ENCODE results near the gene SCARB1. TPM values are rescaled to one million over a fixed set of nuclear protein-coding genes. Genes with fewer than 3 reads are reported as not detected.

Gene SCARB1
- total and polyA plus RNA-seq, 9 donors: 20.8 to 1,262 (median 81.7) TPM

- intact Hi-C loops (cut with DNase I): loop anchor here (2.0 to 10.0 kb wide), 6 partner anchors 198 to 733 kb away; partner anchors contain the start of gene NCOR2 (in 2 of the 4)
- no peak overlapping the region for H3K4me3 ChIP-seq
- TF ChIP-seq EP300 (IDR thresholded peaks at IDR 0.05) (no peak), POLR2A (IDR thresholded peaks at IDR 0.05) (no peak)
- TF ChIP-seq, protein P1, sequence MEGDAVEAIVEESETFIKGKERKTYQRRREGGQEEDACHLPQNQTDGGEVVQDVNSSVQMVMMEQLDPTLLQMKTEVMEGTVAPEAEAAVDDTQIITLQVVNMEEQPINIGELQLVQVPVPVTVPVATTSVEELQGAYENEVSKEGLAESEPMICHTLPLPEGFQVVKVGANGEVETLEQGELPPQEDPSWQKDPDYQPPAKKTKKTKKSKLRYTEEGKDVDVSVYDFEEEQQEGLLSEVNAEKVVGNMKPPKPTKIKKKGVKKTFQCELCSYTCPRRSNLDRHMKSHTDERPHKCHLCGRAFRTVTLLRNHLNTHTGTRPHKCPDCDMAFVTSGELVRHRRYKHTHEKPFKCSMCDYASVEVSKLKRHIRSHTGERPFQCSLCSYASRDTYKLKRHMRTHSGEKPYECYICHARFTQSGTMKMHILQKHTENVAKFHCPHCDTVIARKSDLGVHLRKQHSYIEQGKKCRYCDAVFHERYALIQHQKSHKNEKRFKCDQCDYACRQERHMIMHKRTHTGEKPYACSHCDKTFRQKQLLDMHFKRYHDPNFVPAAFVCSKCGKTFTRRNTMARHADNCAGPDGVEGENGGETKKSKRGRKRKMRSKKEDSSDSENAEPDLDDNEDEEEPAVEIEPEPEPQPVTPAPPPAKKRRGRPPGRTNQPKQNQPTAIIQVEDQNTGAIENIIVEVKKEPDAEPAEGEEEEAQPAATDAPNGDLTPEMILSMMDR (IDR thresholded peaks at IDR 0.05): no peak
- peak in 1 of 5 donors; percentile 50 for DNase-seq
- H3K27ac ChIP-seq: peak overlapping the region in 1 of 2 donors; percentile 58
- H3K4me1 ChIP-seq (ENCODE audit: insufficient read depth): peaks cover 12% of the 10 kb centered on the region
- WGBS, 3 donors: 7 to 14% (median 9%) methylated on average over 2 of the region's 2 CpGs
- H3K27me3 ChIP-seq: no peaks in the 10 kb centered on the region
- H3K9me3 ChIP-seq: no peaks in the 10 kb centered on the region
- no peaks in the 10 kb centered on the region for H3K36me3 ChIP-seq
These were observed 98.6 kb downstream of the SCARB1 start for GRCh38 chr12:124764870-124765580.

DNA sequence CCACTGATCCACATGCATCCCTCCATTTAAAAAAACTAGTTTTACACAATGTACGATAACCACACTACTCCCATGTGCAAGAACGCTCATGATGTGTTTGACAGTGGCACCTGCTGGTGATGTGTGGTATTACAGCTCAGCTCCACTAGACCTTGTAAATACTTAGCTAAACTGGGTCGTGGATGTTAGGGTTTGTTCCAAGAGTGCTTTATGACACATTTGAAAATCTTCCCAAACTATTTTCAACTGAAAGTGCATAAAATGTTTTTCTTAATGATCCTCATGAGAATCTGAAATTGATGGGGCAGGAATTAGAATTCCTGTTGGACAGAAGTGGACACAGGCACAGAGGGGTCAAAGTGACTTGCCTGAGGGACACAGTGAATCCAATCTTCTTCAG is 99.2 kb downstream of the SCARB1 start:
- peaks cover 12% of the 10 kb centered on the region for H3K4me1 ChIP-seq (ENCODE audit: insufficient read depth)
- H3K36me3 ChIP-seq: no peaks in the 10 kb centered on the region
- DNase-seq: peak in 2 of 5 donors; percentile 38 to 52
- peak overlapping the region in 1 of 2 donors; percentile 58 for H3K27ac ChIP-seq
- no peaks in the 10 kb centered on the region for H3K9me3 ChIP-seq
- intact Hi-C loops (cut with DNase I): loop anchor here in 3 of 4 donors (2.0 to 10.0 kb wide), 4 partner anchors 198 to 410 kb away; partner anchors contain the start of gene NCOR2 (in 2 of the 3)
- no peak for TF ChIP-seq EP300 (IDR thresholded peaks at IDR 0.05)
- TF ChIP-seq, protein P1 (IDR thresholded peaks at IDR 0.05): peak; percentile 23 to 67 (median 44)
- H3K4me3 ChIP-seq: no peak overlapping the region
- no peaks in the 10 kb centered on the region for H3K27me3 ChIP-seq
- 67 to 75% (median 68%) methylated on average over 3 of the region's 3 CpGs for WGBS, 3 donors

GRCh38 chr12:124763594-124763979 is 100.1 kb downstream of the SCARB1 start:
- DNase-seq: no peak
- H3K36me3 ChIP-seq: no peaks in the 10 kb centered on the region
- H3K27ac ChIP-seq: no peak overlapping the region
- TF ChIP-seq POLR2A (IDR thresholded peaks at IDR 0.05): no peak
- TF ChIP-seq EP300 (IDR thresholded peaks at IDR 0.05): no peak
- TF ChIP-seq, protein P1 (IDR thresholded peaks at IDR 0.05): no peak
- no peak overlapping the region for H3K4me3 ChIP-seq
- peaks cover 12% of the 10 kb centered on the region for H3K4me1 ChIP-seq (ENCODE audit: insufficient read depth)
- 69 to 75% (median 72%) methylated on average over 5 of the region's 5 CpGs for WGBS, 3 donors
- intact Hi-C loops (cut with DNase I): loop anchor here in 2 of 4 donors (10.0 kb wide), 3 partner anchors 199 to 409 kb away; partner anchors contain the start of gene NCOR2 (in 1 of the 2)
- no peaks in the 10 kb centered on the region for H3K27me3 ChIP-seq
- no peaks in the 10 kb centered on the region for H3K9me3 ChIP-seq

DNA sequence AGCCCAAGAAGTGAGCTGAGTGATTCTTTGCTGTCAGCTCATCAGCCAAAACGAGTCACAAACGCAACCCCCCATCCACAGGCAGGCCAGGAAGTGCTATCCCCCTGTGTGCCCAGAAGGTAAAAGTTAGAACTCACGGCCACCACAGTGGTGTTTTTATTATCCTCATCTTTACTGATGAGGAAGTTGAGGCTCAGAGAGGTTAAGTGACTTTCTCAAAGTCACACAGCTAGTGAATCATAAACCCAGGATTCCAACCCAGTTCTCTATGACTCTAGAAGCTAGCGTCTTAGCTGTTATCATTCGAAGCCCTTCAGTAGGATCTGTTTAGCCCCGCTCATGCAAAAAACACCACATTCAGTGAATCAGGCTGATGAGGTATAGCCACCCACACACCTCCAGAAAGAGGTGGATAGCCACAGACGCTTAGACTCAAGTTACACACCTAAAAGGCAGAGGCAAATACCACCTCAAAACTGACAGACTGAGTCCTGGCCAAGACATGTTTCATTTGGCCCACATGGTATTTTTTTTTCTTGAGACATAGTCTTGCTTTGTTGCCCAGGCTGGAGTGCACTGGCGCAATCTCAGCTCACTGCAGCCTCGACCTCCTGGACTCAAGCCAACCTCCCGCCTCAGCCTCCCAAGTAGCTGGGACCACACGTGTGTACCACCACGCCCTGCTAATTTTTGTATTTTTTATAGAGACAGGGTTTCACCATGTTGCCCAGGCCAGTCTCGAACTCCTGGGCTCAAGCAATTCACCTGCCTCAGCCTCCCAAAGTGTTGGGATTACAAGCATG is 100.7 kb downstream of the SCARB1 start:
- Histone ChIP-seq H3K4me1 (ENCODE audit: insufficient read depth) (peaks cover 12% of the 10 kb centered on the region), H3K4me3 (no peak overlapping the region), H3K36me3 (no peaks in the 10 kb centered on the region), H3K9me3 (no peaks in the 10 kb centered on the region), H3K27ac (no peak overlapping the region), H3K27me3 (no peaks in the 10 kb centered on the region)
- TF ChIP-seq EP300 (IDR thresholded peaks at IDR 0.05): no peak
- TF ChIP-seq POLR2A (IDR thresholded peaks at IDR 0.05): no peak
- TF ChIP-seq, protein P1 (IDR thresholded peaks at IDR 0.05): no peak
- whole genome bisulfite sequencing, 3 donors: 72 to 73% (median 73%) methylated on average over 13 of the region's 13 CpGs
- intact Hi-C loops (cut with DNase I): loop anchor here in 2 of 4 donors (10.0 kb wide), 3 partner anchors 198 to 408 kb away; partner anchors contain the start of gene NCOR2 (in 1 of the 2)
- no peak for DNase-seq
